ENCODE data around the gene FBXO47. TPM values are rescaled to one million over a fixed set of nuclear protein-coding genes. Genes with fewer than 3 reads are reported as not detected.

Gene FBXO47
- total and polyA plus RNA-seq, 2 of the 4 experiments (the other 2 are of a cell fraction): under 0.01 TPM; not detected in 1

DNA sequence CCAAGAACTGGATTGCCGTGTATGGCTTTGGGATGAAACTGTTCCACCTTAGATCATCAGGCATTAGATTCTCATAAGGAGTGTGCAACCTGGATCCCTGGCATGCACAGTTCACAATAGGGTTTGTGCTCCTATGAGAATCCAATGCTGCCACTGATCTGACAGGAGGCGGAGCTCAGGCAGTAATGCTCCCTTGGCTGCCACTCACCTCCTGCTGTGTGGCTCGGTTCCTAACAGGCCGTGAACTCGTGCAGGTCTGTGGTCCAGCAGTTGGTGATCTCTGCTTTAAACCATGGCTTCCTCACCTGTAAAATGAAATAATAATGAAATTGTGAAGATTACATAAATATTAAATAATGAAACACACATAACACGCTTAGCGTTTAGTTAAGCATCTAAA is 45.5 kb upstream of the FBXO47 start:
- Histone ChIP-seq H3K36me3 (ENCODE audit: control insufficient read depth, insufficient read depth, low read length) (no peaks in the 10 kb centered on the region), H2BK15ac (ENCODE audit: low read depth, low read length) (no peak overlapping the region), H2AK9ac (replicated peaks; ENCODE audit: low read depth, low read length, poor library complexity) (no peak overlapping the region), H3K18ac (ENCODE audit: low read depth, low read length) (no peak overlapping the region), H2BK20ac (ENCODE audit: low read depth, low read length) (no peak overlapping the region), H4K91ac (ENCODE audit: insufficient read depth, low read depth, low read length) (no peak overlapping the region), H3K79me1 (ENCODE audit: low read depth in 1 of 2, low read length in 2 of 2) (no peaks in the 10 kb centered on the region), H3K9ac (ENCODE audit: low read depth, low read length) (no peak overlapping the region), H3K23ac (ENCODE audit: low read depth, low read length) (no peak overlapping the region), H2AFZ (replicated peaks; ENCODE audit: low read length, poor library complexity) (no peak overlapping the region), H2BK120ac (ENCODE audit: low read depth, low read length) (no peak overlapping the region), H3K9me1 (ENCODE audit: insufficient read depth, low read length) (no peaks in the 10 kb centered on the region), H3K9me3 (ENCODE audit: control insufficient read depth, insufficient read depth, low read length) (peaks cover 3% of the 10 kb centered on the region), H3K4me3 (ENCODE audit: insufficient read depth, low read depth, low read length) (no peak overlapping the region), H2BK5ac (ENCODE audit: low read depth, low read length, poor library complexity, severe bottlenecking) (no peak overlapping the region), H3K4me2 (ENCODE audit: low read depth, low read length) (no peak overlapping the region), H2AK5ac (ENCODE audit: low read depth, low read length) (no peak overlapping the region), H3K27me3 (ENCODE audit: control insufficient read depth, insufficient read depth, low read length) (peaks cover 10% of the 10 kb centered on the region), H4K20me1 (ENCODE audit: insufficient read depth, low read length) (no peaks in the 10 kb centered on the region), H3K56ac (ENCODE audit: extremely low read depth, insufficient read depth, low read length) (no peak overlapping the region), H4K5ac (ENCODE audit: low read depth, low read length) (no peak overlapping the region), H4K8ac (ENCODE audit: low read depth in 2 of 2, low read length in 2 of 2) (no peak overlapping the region), H3K4me1 (ENCODE audit: control insufficient read depth, insufficient read depth, low read length) (peaks cover 6% of the 10 kb centered on the region), H3K14ac (replicated peaks; ENCODE audit: low read depth, low read length) (no peak overlapping the region), H3K27ac (ENCODE audit: insufficient read depth, low read length) (no peak overlapping the region), H3K4ac (ENCODE audit: low read depth, low read length) (no peak overlapping the region)
- DNase-seq: no peak
- dilution Hi-C loops (cut with HindIII; ENCODE audit: low sequenced_read_pairs, unreplicated experiment) (no loop called here), in situ Hi-C loops (cut with MboI; ENCODE audit: low sequenced_read_pairs) (no loop called here), intact Hi-C loops (cut with micrococcal nuclease) (no loop called here)
- no peak for ATAC-seq (ENCODE audit: low read depth)
- TF ChIP-seq RAD21 (IDR thresholded peaks at IDR 0.05; ENCODE audit: low read length): no peak
- TF ChIP-seq USF2 (IDR thresholded peaks at IDR 0.05; ENCODE audit: low read depth, low read length): no peak
- no peak for TF ChIP-seq BHLHE40 (IDR thresholded peaks at IDR 0.05; ENCODE audit: low read depth, low read length)
- TF ChIP-seq CHD1 (IDR thresholded peaks at IDR 0.05; ENCODE audit: low read depth, low read length): no peak
- TF ChIP-seq, protein P1, sequence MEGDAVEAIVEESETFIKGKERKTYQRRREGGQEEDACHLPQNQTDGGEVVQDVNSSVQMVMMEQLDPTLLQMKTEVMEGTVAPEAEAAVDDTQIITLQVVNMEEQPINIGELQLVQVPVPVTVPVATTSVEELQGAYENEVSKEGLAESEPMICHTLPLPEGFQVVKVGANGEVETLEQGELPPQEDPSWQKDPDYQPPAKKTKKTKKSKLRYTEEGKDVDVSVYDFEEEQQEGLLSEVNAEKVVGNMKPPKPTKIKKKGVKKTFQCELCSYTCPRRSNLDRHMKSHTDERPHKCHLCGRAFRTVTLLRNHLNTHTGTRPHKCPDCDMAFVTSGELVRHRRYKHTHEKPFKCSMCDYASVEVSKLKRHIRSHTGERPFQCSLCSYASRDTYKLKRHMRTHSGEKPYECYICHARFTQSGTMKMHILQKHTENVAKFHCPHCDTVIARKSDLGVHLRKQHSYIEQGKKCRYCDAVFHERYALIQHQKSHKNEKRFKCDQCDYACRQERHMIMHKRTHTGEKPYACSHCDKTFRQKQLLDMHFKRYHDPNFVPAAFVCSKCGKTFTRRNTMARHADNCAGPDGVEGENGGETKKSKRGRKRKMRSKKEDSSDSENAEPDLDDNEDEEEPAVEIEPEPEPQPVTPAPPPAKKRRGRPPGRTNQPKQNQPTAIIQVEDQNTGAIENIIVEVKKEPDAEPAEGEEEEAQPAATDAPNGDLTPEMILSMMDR (conservative IDR thresholded peaks at IDR 0.05; ENCODE audit: low read depth, low read length): no peak
- TF ChIP-seq RFX5 (IDR thresholded peaks at IDR 0.05; ENCODE audit: low read depth, low read length): no peak
- no peak for TF ChIP-seq POLR2A (IDR thresholded peaks at IDR 0.05; ENCODE audit: low read depth, low read length)
- TF ChIP-seq, protein P2, sequence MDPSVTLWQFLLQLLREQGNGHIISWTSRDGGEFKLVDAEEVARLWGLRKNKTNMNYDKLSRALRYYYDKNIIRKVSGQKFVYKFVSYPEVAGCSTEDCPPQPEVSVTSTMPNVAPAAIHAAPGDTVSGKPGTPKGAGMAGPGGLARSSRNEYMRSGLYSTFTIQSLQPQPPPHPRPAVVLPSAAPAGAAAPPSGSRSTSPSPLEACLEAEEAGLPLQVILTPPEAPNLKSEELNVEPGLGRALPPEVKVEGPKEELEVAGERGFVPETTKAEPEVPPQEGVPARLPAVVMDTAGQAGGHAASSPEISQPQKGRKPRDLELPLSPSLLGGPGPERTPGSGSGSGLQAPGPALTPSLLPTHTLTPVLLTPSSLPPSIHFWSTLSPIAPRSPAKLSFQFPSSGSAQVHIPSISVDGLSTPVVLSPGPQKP (IDR thresholded peaks at IDR 0.05; ENCODE audit: borderline replicate concordance, low read depth, low read length): no peak
- TF ChIP-seq NFE2L2 (IDR thresholded peaks at IDR 0.05; ENCODE audit: low read depth, low read length): no peak
- TF ChIP-seq SMC3 (IDR thresholded peaks at IDR 0.05; ENCODE audit: low read depth, low read length): no peak
- WGBS, 2 experiments (ENCODE audit: extremely low coverage in 2 of 2, insufficient read length in 1 of 2): 100% methylated on average over 1 of the region's 7 CpGs; no CpG with 5 or more reads in 1 of the 2 experiments
- CTCF ChIA-PET: no interaction called here
- POLR2A ChIA-PET (ENCODE audit: unreplicated experiment): no interaction called here
- no TSS peak for BruUV-seq (replicated peaks)
